Central memory CD4-positive, alpha-beta T cell (primary cell): ENCODE data around the gene RASSF5.
"Not testable (repeated sequence)": the region's sequence is repeated elsewhere in the genome, so short reads cannot be mapped to it uniquely, and the experiment has no call there.

ENCODE experiments used
- DNase-seq: peaks from one replicate; pipeline ENCODE4 v3.0.0; 2022

Gene RASSF5

GRCh38 chr1:206591226-206591625 lies 83.9 kb downstream of the RASSF5 start:
- no peak for DNase-seq

DNA sequence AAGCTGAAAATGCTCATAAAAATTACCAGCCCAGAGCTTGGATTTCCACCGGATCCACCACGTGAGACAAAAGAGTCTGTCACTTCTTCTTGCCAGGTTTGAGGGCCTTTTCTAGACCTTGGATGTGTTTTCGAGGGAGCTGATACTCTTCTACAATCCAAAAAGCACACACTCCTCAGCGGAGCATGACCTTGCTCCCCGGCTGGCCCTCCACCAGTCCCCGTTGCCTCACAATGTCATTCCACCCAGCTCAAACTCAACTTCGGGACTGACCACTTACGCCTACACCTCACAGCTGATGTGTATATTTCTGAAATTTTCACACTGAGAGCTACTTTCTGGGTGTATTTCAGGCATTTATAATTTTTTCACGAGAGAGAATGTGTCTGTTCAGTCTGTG lies 84.4 kb downstream of the RASSF5 start:
- DNase-seq = no peak

DNA sequence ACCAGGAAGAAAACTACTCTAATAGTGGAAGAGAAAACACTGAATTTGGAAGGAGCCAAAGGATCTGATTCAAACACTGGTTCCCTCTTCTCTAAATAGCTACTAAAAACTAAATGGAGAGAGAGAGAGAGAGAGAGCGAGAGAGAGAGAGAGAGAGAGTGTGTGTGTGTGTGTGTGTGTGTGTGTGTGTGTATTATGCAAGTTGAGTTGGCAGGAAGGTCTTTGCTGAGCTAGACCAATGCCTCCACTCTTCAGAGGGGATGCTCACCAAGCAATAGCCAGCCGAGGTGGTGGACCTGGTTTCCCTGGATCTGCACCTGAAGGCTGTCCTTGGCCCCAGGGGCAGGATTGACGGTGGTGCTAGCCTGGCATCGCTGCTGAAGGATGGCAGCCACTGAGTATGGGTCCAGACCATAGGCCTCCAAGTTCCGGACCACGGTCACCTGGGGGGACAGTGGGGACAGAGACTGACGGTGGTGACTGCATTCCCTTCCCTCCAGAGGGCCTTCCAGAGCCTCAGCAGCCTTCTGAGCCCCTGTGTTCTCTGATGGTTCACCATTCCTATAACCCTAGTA lies 86.1 kb downstream of the RASSF5 start:
- DNase-seq = no peak

- DNase-seq = no peak
These were observed 88.4 kb downstream of the RASSF5 start for GRCh38 chr1:206595581-206596318.

GRCh38 chr1:206596319-206596666 lies 89.0 kb downstream of the RASSF5 start:
- no peak for DNase-seq

DNA sequence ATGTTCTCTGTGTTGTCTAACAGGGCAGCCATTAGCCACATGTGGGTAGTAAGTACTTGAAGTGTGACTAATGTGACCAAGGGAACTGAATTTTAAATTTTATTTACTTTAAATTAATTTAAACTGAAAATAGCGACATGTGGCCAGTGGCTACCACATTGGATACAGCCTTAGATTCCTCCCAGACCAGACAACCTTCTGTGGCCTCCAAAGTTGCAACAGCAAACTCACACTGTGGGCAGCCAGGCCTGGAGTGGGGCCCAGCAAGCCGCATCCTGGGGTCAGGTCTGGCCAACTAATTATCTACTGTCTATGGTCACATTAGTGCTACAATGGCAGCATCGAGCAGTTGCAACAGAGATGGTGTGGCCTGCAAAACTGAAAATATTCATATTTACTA lies 93.2 kb downstream of the RASSF5 start:
- no peak for DNase-seq

DNA sequence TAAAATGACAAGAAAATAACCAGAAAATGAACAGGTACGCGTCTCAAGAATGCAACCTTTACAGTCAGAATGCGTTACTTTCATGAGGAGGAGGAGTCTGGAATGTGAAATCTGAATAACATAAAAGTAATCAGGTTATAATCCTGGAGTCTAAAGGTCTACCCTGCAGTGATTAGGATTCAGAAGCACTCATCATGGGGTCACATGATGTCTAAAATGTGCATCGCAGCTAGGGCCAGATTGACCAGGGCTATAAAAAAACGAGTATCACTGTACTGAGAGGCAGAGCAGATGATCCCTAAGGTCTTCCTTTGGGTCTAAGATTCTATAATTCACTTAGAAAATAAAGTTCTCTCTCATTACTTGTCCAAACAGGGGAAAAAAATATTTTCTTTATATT lies 97.5 kb downstream of the RASSF5 start:
- no peak for DNase-seq

DNA sequence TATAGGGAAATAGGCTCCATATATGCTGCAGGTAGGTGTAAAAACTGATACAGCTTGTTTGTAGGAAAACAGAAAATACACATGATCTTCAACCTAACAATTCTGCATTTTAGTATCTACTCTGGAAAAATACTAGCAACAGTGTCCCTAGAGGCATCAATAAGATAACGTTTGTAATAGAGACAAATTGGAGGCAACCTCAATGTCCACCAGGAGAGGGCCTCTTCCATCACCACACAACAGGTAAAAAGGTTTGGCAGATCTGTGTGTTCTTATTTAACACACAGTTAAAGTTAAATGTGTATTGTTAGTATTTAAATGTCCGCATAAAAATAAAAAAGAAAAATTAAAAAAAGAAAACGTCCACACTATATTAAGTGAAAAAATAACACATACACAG lies 99.5 kb downstream of the RASSF5 start:
- DNase-seq = no peak

DNA sequence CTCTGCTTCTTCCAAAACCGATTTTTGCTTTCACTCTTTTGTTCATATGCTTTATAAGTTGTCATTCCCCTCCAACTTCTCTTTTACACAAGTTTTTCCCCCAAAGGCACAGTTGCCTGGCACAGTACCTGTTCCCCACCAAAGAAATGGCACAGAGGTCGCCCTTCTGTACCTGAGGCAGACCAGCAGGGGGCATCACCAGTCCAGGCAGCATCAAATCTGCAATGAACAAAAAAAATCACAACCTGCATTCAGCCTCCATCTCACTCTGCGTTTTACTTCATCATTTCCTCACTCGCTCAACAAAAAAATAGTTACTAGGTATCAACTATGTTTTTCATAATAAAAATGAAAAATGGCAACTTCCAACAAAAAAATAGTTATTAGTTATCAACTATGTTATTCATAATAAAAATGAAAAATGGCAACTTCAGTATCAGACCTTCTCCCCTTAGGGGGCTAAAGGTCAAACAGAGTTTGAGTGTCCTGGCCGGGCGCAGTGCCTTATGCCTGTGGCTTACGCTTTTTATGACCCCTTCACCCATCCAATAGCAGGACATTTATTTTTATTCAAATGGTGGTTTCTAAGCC lies 100.9 kb downstream of the RASSF5 start:
- peak; percentile 46 for DNase-seq

GRCh38 chr1:206609229-206609991 lies 102.1 kb downstream of the RASSF5 start:
- no peak for DNase-seq

DNA sequence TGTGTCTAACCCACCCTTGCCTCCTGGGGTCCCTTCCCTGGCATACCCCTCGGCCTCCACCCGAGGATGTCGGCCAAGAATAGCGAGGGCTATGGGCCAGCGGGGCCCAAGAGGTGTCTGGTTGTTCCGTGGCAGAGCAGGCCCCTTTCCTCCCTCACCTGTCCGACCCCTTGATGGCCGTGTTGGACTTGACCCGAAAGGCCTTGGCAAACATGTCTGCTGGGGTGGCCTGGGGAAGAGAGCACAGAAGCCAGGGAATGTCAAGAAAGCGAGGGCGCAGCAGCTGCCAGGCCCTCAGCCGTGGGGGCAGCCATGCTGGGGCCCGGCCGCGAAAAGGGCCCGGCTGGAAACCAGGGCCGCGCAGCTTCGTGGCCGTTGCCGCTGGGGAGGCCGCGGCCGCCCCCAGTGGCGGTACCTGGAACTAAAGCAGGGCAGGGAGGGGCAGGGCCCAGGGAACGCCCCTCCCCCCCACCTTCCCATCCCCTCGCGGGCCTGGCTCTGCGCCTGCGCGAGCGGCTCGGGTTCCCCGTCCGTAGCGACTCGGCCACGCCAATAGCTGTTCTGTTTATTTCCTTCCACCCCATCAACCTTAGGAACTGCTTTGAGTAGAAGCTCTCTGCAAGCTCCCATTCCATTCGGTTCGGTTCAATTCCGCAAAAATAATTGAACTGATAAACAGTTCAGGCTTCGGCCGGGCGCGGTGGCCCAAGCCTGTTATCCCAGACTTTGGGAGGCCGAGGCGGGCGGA lies 105.0 kb downstream of the RASSF5 start, which contains the start of gene EIF2D:
Gene EIF2D, minus strand, starts transcription at position 337 of the 748 bp plus-strand sequence. Its CDS starts 123 bp downstream, at position 214.
- DNase-seq = peak; percentile 91

- DNase-seq = not testable (repeated sequence)
These were observed 119.1 kb downstream of the RASSF5 start for GRCh38 chr1:206626396-206626795.

DNA sequence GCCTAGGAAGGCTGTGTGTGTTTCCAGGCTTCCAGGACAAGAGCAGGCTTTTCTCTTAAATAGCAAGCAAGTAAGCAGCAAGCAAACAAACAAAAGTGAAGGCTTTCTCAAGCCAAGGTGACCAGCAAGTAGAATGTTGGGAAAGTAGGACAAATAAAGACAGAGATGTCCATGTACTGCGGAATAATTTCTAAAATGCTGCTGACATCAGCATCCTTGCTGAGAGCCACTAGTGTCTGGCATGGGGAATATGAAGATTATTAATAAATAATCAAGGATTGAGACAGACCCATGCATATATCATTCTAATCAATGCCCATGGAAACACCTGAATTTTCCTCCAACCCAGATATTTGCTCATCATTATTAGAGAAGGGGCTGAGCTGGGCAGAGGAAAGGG lies 121.6 kb downstream of the RASSF5 start:
- DNase-seq = no peak

DNA sequence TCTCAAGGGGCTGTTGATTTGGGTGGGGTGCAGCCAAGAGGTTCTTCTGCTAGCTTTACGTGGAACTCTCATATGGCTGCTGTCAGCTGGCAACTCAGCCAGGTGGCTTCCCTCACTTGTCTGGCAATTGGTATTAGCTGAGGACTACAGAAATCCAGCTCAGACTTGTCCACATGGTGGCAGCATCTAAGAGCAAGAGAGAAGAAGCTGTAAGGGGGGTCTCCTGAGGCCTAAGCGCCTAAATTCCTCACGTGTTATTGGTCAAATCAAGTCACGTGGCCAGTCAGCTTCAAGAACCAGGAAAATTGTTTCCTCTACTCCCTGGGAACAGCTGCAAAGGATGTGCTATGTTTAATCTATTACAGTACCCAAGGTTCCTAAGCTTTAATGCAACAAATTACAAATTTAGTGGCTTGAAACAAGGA lies 123.8 kb downstream of the RASSF5 start:
- DNase-seq = no peak

- no peak for DNase-seq
These were observed 126.4 kb downstream of the RASSF5 start for GRCh38 chr1:206633708-206634121.

DNA sequence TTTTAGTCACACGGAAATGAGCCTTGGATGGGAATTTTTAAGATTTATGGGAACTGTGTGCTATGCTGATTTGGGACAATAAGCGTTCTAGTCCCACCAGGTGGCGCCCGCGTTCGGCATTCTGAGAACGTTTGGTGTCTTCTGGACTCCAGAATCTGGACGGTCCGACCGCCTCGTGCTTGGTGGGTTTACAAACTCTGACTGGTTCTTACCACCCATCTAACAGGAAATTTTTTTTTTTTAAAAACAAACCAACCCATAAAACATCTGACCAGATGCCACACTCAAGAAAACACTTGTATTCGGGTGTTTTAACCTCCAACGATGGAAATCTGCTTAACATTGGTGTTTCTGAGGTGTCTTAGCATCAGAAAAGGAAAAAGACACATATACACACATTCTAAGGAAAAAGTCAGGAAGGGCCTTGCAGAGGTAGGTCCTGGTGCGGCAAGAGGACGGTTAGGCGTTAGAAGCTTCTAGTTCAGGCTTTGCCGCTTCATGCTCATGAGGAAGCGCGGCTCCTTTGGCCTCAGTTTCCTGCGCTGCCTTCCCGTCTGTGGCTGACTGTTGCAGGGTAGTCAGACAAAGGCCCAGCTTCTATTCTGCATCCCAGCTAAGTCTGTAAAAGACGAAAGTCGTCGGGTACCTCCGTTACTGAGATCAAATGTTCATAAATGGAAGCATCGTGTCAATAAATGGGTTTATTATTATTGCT lies 127.2 kb downstream of the RASSF5 start:
- peak; percentile 43 for DNase-seq

DNA sequence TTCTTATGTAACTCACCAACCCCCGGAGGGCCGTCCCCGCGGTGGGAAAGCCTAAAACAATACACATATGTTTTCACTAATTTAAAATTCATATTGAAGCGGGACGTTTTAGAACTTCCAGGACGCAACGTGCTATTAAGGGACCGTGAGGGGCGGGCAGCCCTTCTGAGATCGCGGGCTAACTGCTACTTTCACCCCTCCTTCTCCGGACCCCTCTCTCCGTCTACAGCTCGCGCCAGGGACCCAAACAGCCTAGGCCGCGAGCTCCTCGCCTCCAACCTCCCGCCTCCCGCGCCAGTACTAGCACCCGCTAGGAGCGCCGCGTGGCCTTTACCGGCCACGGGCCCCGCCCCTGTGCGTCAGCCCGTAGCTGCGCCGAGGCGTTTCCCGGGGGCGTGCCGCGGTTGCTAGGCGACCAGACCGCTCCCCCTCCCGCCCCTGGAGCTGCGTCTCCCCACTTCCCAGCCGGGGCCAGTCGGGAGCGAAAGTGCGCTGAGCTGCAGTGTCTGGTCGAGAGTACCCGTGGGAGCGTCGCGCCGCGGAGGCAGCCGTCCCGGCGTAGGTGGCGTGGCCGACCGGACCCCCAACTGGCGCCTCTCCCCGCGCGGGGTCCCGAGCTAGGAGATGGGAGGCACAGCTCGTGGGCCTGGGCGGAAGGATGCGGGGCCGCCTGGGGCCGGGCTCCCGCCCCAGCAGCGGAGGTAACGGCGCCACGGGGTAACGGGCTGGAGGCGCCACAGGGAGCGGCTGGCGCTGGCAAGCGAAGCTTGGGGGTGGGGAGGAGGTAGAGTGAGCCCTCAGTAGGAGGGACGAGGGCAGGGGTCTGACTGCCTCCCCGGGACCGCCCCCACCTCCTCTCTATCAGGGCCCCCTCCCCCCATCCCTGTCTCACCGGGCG lies 128.0 kb downstream of the RASSF5 start, which contains the start of gene DYRK3:
Gene DYRK3, plus strand, starts transcription at position 457 of the 898 bp plus-strand sequence. Its CDS starts 168 bp downstream, at position 625.
- peak; percentile 87 for DNase-seq

DNA sequence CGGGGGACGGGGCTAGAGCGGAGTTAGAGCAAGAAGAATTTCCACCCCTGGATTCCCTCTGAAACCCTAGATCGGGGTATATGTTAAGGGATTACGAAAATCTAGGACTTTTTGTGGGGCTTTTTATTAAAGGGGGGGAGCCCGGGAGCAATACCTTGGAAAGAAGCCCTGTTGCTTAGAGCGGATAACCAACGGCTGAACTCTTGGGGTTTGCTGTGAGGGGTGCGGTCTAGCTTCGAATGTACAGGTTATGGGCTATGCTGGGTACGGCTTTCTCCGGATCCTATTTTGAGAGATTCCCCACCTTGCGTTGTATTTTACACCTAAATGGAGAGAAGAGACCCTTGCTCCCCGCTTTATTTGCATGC lies 128.6 kb downstream of the RASSF5 start:
- DNase-seq = no peak

GRCh38 chr1:206636671-206637070 lies 129.3 kb downstream of the RASSF5 start:
- DNase-seq = no peak

DNA sequence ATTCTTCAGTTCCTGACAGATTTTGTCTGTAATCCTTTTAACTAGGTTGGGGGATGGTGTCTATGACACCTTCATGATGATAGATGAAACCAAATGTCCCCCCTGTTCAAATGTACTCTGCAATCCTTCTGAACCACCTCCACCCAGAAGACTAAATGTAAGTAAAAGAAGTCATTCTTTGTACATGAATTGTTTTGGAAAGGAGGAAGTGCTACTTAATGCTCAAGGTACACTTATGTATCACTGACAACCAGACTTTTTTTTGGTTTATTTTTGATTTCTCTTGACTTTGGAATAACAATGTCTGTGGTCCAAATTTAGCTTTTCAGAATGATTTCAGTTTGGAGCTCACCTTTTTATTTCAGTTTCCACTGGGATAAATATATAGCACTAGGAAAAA lies 130.3 kb downstream of the RASSF5 start:
- DNase-seq = no peak
